Astrocyte (in vitro differentiated cells and primary cell): ENCODE results near the gene AQP1. TPM values are rescaled to one million over a fixed set of nuclear protein-coding genes. Genes with fewer than 3 reads are reported as not detected.
A peak's percentile ranks its signal among the peaks of the same experiment; 100 is the strongest.

Experiments used
- DNase-seq: peaks from one replicate; pipeline ENCODE4 v3.0.0-alpha.2; 2010; ENCODE audit warnings: low read depth
- FAIRE-seq: peaks from 2 replicates; lab custom pipeline; 2011; peaks lifted over from hg19 to GRCh38; lab: Jason Lieb, UNC
- H2AFZ ChIP-seq: 2 replicates; pipeline ENCODE4 v1.6.0; 2012; ENCODE audit warnings: low read depth, low read length, inconsistent platforms
- H3K27ac ChIP-seq: 2 replicates; pipeline ENCODE4 v1.5.1; 2011; ENCODE audit warnings: low read depth, low read length, inconsistent platforms
- H3K27me3 ChIP-seq: 2 replicates; pipeline ENCODE4 v1.6.0; 2011; ENCODE audit warnings: low read length, inconsistent platforms; ENCODE audit not compliant: insufficient read depth
- H3K36me3 ChIP-seq: 2 replicates; pipeline ENCODE4 v1.5.1; 2011; ENCODE audit warnings: low read length, inconsistent platforms; ENCODE audit not compliant: insufficient read depth
- H3K4me1 ChIP-seq: 2 replicates; pipeline ENCODE4 v1.5.1; 2011; ENCODE audit warnings: low read length, inconsistent platforms; ENCODE audit not compliant: insufficient read depth
- H3K4me2 ChIP-seq: 2 replicates; pipeline ENCODE4 v1.6.0; 2012; ENCODE audit warnings: low read length, inconsistent platforms
- H3K4me3 ChIP-seq: 2 replicates; pipeline ENCODE4 v1.5.1; 2011; ENCODE audit warnings: low read depth, mild to moderate bottlenecking, low read length, inconsistent platforms; ENCODE audit not compliant: insufficient read depth
- H3K79me2 ChIP-seq: 2 replicates; pipeline ENCODE4 v1.6.0; 2012; ENCODE audit warnings: mild to moderate bottlenecking, low read length, inconsistent platforms; ENCODE audit not compliant: insufficient read depth
- H3K9ac ChIP-seq: 2 replicates; pipeline ENCODE4 v1.6.0; 2012; ENCODE audit warnings: mild to moderate bottlenecking, low read length, inconsistent platforms
- H3K9me3 ChIP-seq: 2 replicates; pipeline ENCODE4 v1.5.1; 2012; ENCODE audit warnings: low read depth, mild to moderate bottlenecking, low read length, inconsistent platforms; ENCODE audit not compliant: insufficient read depth
- H4K20me1 ChIP-seq: 2 replicates; pipeline ENCODE4 v1.6.0; 2012; ENCODE audit warnings: low read length, inconsistent platforms; ENCODE audit not compliant: insufficient read depth
- H3K27ac Mint-ChIP-seq: one replicate; pipeline ENCODE4 v1.8.0; 2021; ENCODE audit warnings: mild to moderate bottlenecking, mixed read lengths; ENCODE audit not compliant: unreplicated experiment
- H3K27me3 Mint-ChIP-seq: one replicate; pipeline ENCODE4 v1.8.0; 2021; ENCODE audit warnings: low read depth, mixed read lengths; ENCODE audit not compliant: unreplicated experiment
- H3K36me3 Mint-ChIP-seq: one replicate; pipeline ENCODE4 v1.8.0; 2021; ENCODE audit warnings: low read depth, mixed read lengths; ENCODE audit not compliant: unreplicated experiment
- H3K4me1 Mint-ChIP-seq: one replicate; pipeline ENCODE4 v1.8.0; 2021; ENCODE audit warnings: low read depth, mixed read lengths; ENCODE audit not compliant: unreplicated experiment
- H3K4me3 Mint-ChIP-seq: one replicate; pipeline ENCODE4 v1.8.0; 2021; ENCODE audit warnings: mild to moderate bottlenecking, moderate library complexity, mixed read lengths; ENCODE audit not compliant: unreplicated experiment
- H3K9me3 Mint-ChIP-seq: one replicate; pipeline ENCODE4 v1.8.0; 2021; ENCODE audit warnings: mild to moderate bottlenecking, mixed read lengths; ENCODE audit not compliant: unreplicated experiment
- EZH2 ChIP-seq: IDR thresholded peaks from 2 replicates; pipeline ENCODE4 v1.6.1; 2012; ENCODE audit warnings: mild to moderate bottlenecking, low read length, inconsistent platforms; ENCODE audit not compliant: insufficient read depth
- total RNA-seq: library from RNA; stranded (reverse); gene quantifications from 2 replicates; pipeline ENCODE4 v1.2.1, GENCODE V29; 2021
- TF ChIP-seq, protein P1 (sequence below): IDR thresholded peaks from 2 replicates; pipeline ENCODE4 v1.5.1; 2011; ENCODE audit warnings: low read depth, mild to moderate bottlenecking, inconsistent platforms, low read length, moderate library complexity; ENCODE audit not compliant: insufficient read depth

The AQP1 gene
- total RNA-seq, 1 donor from 2014 or later, result 6.7 TPM

DNA sequence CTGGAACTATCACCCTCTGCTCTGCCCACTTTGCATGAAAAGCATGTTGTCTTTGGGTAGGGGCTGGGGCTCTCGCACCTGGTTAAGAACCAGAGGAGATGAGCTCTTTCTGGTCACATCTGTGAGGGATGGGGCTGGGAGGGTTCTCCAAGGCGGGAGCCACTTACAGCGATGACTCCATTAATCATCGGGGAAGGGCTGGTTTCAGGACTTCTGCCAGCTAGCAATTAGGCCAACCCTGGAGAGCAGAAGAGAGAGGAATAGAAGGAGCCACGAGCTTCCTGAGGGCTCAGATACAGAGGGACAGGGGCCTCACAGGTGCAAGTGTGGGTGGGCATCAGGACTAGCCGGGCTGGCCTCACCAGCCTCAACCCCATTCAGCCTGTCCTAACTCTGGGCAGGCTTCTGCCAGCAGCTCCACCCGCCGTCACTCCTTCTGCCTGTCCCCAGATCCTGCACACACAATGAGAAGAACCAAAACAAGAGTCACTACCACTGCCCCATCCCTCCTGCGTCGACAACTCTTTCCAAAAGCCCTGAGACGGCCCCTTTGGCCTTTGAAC is 8.4 kb downstream of the AQP1 start:
- FAIRE-seq, result no peak
- H3K9ac ChIP-seq, result no peak overlapping the region
- peak overlapping the region; percentile 73 for H3K27ac Mint-ChIP-seq
- H3K27me3 Mint-ChIP-seq, result peaks cover 14% of the 10 kb centered on the region
- no peak overlapping the region for H3K27ac ChIP-seq
- peaks cover 3% of the 10 kb centered on the region for H3K36me3 Mint-ChIP-seq
- H3K9me3 Mint-ChIP-seq, result no peaks in the 10 kb centered on the region
- H3K4me3 ChIP-seq, result no peak overlapping the region
- H2AFZ ChIP-seq, result no peak overlapping the region
- no peaks in the 10 kb centered on the region for H3K9me3 ChIP-seq
- no peaks in the 10 kb centered on the region for H4K20me1 ChIP-seq
- H3K36me3 ChIP-seq, result no peaks in the 10 kb centered on the region
- peaks cover 21% of the 10 kb centered on the region for H3K4me1 Mint-ChIP-seq
- peaks cover 22% of the 10 kb centered on the region for H3K4me1 ChIP-seq
- H3K4me2 ChIP-seq, result no peak overlapping the region
- no peak overlapping the region for H3K4me3 Mint-ChIP-seq
- TF ChIP-seq EZH2, result no peak
- TF ChIP-seq, protein P1, sequence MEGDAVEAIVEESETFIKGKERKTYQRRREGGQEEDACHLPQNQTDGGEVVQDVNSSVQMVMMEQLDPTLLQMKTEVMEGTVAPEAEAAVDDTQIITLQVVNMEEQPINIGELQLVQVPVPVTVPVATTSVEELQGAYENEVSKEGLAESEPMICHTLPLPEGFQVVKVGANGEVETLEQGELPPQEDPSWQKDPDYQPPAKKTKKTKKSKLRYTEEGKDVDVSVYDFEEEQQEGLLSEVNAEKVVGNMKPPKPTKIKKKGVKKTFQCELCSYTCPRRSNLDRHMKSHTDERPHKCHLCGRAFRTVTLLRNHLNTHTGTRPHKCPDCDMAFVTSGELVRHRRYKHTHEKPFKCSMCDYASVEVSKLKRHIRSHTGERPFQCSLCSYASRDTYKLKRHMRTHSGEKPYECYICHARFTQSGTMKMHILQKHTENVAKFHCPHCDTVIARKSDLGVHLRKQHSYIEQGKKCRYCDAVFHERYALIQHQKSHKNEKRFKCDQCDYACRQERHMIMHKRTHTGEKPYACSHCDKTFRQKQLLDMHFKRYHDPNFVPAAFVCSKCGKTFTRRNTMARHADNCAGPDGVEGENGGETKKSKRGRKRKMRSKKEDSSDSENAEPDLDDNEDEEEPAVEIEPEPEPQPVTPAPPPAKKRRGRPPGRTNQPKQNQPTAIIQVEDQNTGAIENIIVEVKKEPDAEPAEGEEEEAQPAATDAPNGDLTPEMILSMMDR, result no peak
- no peaks in the 10 kb centered on the region for H3K79me2 ChIP-seq
- peak; percentile 34 for DNase-seq
- no peaks in the 10 kb centered on the region for H3K27me3 ChIP-seq

DNA sequence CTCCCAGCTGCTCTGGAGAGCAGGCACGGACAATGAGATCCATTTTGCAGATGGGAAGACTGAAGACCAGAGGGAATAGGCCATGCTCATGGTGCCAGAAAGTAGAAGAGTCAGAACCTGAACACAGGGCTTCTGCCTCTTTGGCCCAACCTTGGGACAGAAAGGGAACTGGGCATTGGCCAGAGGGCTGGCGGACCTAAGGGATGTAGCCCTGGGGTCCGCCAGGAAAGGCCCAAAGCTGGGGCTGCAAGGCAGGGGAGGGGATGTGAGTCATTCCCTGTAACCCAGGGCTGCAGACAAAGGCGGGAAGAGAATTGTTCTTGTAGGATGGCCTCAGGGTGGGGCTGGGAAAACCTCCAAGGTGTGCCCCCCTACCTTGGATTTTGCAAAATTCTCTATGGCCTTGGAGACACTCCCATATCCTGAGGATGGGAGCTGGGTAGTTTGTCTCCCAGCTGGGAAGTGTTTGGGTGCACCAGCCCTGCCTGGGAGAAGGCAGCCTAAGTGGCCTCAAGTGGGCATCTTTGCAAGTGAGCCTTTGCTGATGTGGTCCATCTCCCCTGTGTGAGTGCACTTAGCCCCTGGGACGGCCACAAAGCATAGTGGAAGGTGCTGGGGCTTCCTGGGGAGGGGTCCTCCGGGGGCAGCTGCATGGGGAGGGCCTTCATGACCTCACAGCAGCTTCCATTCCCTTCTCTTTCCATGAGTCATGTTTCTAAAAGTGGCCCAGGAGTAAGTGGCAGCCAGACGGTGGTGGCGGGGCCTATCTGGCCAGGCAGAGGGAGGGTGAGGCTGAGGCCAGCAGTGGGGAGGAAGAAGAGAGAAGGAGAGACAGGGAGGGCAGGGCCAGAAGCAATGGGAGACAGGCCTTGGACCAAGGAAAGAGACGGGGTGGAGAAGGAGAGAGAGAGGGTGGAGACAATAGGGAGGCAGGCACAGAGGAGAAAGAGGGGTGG is 9.2 kb downstream of the AQP1 start:
- Mint-ChIP-seq H3K27me3 (peaks cover 14% of the 10 kb centered on the region), H3K36me3 (peaks cover 5% of the 10 kb centered on the region), H3K27ac (peak overlapping the region; percentile 73), H3K4me3 (peak overlapping the region; percentile 3), H3K4me1 (peaks cover 19% of the 10 kb centered on the region), H3K9me3 (no peaks in the 10 kb centered on the region)
- no peak for TF ChIP-seq EZH2
- TF ChIP-seq, protein P1, result no peak
- no peaks in the 10 kb centered on the region for H3K27me3 ChIP-seq
- H3K4me2 ChIP-seq, result peak overlapping the region; percentile 41
- H3K9ac ChIP-seq, result peak overlapping the region; percentile 21
- peaks cover 20% of the 10 kb centered on the region for H3K4me1 ChIP-seq
- DNase-seq (peak; percentile 63), FAIRE-seq (no peak)
- H3K4me3 ChIP-seq, result no peak overlapping the region
- H3K79me2 ChIP-seq, result no peaks in the 10 kb centered on the region
- H3K27ac ChIP-seq, result peak overlapping the region; percentile 21
- no peaks in the 10 kb centered on the region for H4K20me1 ChIP-seq
- H2AFZ ChIP-seq, result peak overlapping the region; percentile 79
- no peaks in the 10 kb centered on the region for H3K36me3 ChIP-seq
- no peaks in the 10 kb centered on the region for H3K9me3 ChIP-seq
